GM12864 (cell line): ENCODE data around the gene FCN2.

ENCODE experiments used
- DNase-seq: peaks from one replicate; pipeline ENCODE4 v3.0.0-alpha.2; 2011; ENCODE audit warnings: low read depth
- H3K4me3 ChIP-seq: 2 replicates; pipeline ENCODE4 v1.5.1; 2011; ENCODE audit warnings: mild to moderate bottlenecking, low read depth, low read length, control low read depth
- TF ChIP-seq, protein P1 (sequence below): IDR thresholded peaks from 2 replicates; pipeline ENCODE4 v1.5.1; 2011; ENCODE audit warnings: low read depth, mild to moderate bottlenecking, moderate library complexity, low read length, control low read depth, inconsistent platforms; ENCODE audit errors: missing control alignments

FCN2 gene

DNA sequence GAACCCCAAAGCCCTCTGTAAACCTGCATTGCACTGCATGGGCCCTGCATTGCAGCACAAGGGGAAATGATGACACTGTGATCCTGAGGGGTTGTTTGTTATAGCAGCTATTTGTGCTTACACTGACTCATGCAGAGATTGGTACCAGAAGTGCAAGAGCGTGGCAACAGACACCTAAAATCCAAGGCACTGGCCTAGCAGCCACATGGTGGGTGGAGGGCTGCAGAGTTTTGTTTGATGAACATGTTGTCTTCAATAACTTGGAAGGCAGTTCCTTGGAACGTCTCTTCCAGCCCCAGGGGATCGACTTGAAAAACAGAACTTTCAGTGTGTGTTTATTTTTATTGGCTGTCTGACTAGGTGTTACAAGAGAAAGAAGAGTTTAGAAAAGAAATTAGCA is 14.5 kb downstream of the FCN2 start:
- TF ChIP-seq, protein P1, sequence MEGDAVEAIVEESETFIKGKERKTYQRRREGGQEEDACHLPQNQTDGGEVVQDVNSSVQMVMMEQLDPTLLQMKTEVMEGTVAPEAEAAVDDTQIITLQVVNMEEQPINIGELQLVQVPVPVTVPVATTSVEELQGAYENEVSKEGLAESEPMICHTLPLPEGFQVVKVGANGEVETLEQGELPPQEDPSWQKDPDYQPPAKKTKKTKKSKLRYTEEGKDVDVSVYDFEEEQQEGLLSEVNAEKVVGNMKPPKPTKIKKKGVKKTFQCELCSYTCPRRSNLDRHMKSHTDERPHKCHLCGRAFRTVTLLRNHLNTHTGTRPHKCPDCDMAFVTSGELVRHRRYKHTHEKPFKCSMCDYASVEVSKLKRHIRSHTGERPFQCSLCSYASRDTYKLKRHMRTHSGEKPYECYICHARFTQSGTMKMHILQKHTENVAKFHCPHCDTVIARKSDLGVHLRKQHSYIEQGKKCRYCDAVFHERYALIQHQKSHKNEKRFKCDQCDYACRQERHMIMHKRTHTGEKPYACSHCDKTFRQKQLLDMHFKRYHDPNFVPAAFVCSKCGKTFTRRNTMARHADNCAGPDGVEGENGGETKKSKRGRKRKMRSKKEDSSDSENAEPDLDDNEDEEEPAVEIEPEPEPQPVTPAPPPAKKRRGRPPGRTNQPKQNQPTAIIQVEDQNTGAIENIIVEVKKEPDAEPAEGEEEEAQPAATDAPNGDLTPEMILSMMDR: no peak
- DNase-seq: no peak
- no peak overlapping the region for H3K4me3 ChIP-seq

GRCh38 chr9:134895567-134895907 is 14.9 kb downstream of the FCN2 start:
- no peak for DNase-seq
- TF ChIP-seq, protein P1: no peak
- no peak overlapping the region for H3K4me3 ChIP-seq

- TF ChIP-seq, protein P1: no peak
- no peak overlapping the region for H3K4me3 ChIP-seq
- DNase-seq: no peak
Observed at GRCh38 chr9:134895908-134896833, 15.6 kb downstream of the FCN2 start.

DNA sequence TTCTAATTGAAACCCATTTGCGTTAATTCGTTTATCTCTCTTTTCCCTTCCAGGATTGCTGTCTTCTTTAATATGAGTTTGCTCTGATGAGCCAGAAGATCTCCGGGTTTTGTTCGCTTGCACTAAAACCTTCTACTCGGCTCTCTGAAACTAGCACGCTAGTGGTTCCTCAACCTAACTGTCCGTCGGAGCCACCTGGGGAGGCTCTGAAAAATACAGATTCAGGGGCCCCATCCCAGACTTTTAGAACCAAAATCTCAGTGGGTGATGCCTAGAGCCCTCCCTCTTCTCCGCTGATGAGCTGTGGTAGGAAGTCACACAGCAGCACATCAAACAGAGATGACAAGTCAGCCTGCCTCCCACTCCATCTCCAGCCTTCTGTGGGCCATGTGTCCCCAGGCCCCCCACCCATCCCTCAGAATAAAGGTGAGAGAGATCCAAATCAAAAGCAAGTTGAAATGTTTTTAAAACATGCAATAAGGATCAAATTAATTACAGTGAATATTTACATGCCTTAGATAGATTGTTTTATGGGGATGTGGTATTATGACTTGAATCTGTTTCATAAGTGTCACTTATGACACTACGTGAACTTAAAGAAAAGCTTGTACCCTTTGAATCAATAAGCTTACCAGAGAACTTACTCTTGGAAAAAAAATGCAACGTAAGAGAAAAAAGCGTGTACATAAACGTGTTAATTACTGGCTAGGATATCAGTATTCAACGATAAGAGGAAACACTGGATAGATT is 16.4 kb downstream of the FCN2 start:
- TF ChIP-seq, protein P1: no peak
- no peak for DNase-seq
- no peak overlapping the region for H3K4me3 ChIP-seq

GRCh38 chr9:134897584-134898170 is 17.1 kb downstream of the FCN2 start:
- TF ChIP-seq, protein P1: no peak
- no peak for DNase-seq
- no peak overlapping the region for H3K4me3 ChIP-seq

DNA sequence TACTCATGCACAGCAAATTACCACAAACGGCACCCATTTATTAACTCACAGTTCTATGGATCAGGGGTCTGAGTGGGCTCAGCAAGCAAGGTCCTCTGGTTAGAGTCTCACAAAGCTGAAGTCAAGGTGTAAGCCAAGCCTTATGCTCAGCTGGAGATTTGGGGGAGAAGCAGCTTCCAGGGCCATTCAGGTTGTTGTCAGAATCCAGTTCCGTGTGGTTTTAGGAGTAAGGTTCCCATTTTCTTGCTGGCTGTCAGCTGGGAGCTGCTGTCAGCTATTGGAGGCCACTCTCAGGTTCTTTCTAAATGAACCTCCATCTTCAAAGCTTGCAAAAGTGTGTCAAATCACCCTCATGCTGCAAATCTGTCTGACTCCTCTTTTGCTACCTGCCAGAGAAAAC is 17.7 kb downstream of the FCN2 start:
- TF ChIP-seq, protein P1: no peak

More for the DNA sequence above, 17.7 kb downstream of the FCN2 start:
- DNase-seq: no peak
- no peak overlapping the region for H3K4me3 ChIP-seq
